SK-N-SH treated with all-trans-retinoic acid at 6 μM for 48 hours (cell line): ENCODE measurements around the gene OASL.

Source experiments
- ATAC-seq: fragments of 200-7000 bp; cut with Tn5 transposase; 3 replicates; pipeline ENCODE4 v1.9.1; 2020; ENCODE audit warnings: mild to moderate bottlenecking, moderate library complexity
- ARNTL ChIP-seq: fragments of 450-650 bp; formaldehyde crosslinking; IDR thresholded peaks from 2 replicates; pipeline ENCODE4 v1.5.0; 2020; ENCODE audit warnings: low read depth, mild to moderate bottlenecking, moderate library complexity, borderline replicate concordance
- BACH2 ChIP-seq: fragments of 250-450 bp; sonication (Bioruptor Pico); IDR thresholded peaks from 2 replicates; pipeline ENCODE4 v1.9.0; 2021; ENCODE audit warnings: mild to moderate bottlenecking, borderline replicate concordance
- ESRRG ChIP-seq: fragments of 250-450 bp; sonication (Bioruptor Pico); IDR thresholded peaks from 2 replicates; pipeline ENCODE4 v1.6.1; 2021; ENCODE audit warnings: mild to moderate bottlenecking
- GLIS3 ChIP-seq: fragments of 250-450 bp; sonication (Bioruptor Pico); IDR thresholded peaks from 2 replicates; pipeline ENCODE4 v1.5.0; 2020; ENCODE audit warnings: mild to moderate bottlenecking, moderate library complexity
- ISL1 ChIP-seq: fragments of 250-450 bp; sonication (Bioruptor Pico); IDR thresholded peaks from 2 replicates; pipeline ENCODE4 v2.1.2; 2022; ENCODE audit warnings: mild to moderate bottlenecking, moderate library complexity
- OSR1 ChIP-seq: fragments of 250-450 bp; sonication (Bioruptor Pico); IDR thresholded peaks from 2 replicates; pipeline ENCODE4 v1.8.0; 2022; ENCODE audit warnings: moderate library complexity, mild to moderate bottlenecking, inconsistent platforms
- PPARA ChIP-seq: fragments of 250-450 bp; sonication (Bioruptor Pico); IDR thresholded peaks from 2 replicates; pipeline ENCODE4 v1.5.0; 2020; ENCODE audit warnings: mild to moderate bottlenecking, borderline replicate concordance
- RARB ChIP-seq: fragments of 250-450 bp; sonication (Bioruptor Pico); IDR thresholded peaks from 2 replicates; pipeline ENCODE4 v1.8.0; 2021; ENCODE audit warnings: mild to moderate bottlenecking, moderate library complexity
- TCF4 ChIP-seq: fragments of 250-450 bp; sonication (Bioruptor Pico); IDR thresholded peaks from 2 replicates; pipeline ENCODE4 v1.8.0; 2021; ENCODE audit warnings: mild to moderate bottlenecking, moderate library complexity, borderline replicate concordance
- TOX ChIP-seq: fragments of 250-450 bp; sonication (Bioruptor Pico); IDR thresholded peaks from 2 replicates; pipeline ENCODE4 v1.8.0; 2021; ENCODE audit warnings: mild to moderate bottlenecking, moderate library complexity, borderline replicate concordance
- ZC3H10 ChIP-seq: fragments of 250-450 bp; sonication (Bioruptor Pico); IDR thresholded peaks from 2 replicates; pipeline ENCODE4 v1.5.1; 2021; ENCODE audit warnings: mild to moderate bottlenecking, moderate library complexity
- ZFP3 ChIP-seq: fragments of 250-450 bp; sonication (Bioruptor Pico); IDR thresholded peaks from 2 replicates; pipeline ENCODE4 v1.5.0; 2020; ENCODE audit warnings: mild to moderate bottlenecking, moderate library complexity
- ZFP30 ChIP-seq: fragments of 450-650 bp; formaldehyde crosslinking; IDR thresholded peaks from 2 replicates; pipeline ENCODE4 v1.5.0; 2022; ENCODE audit warnings: mild to moderate bottlenecking, moderate library complexity
- ZNF565 ChIP-seq: fragments of 450-650 bp; formaldehyde crosslinking; conservative IDR thresholded peaks from 2 replicates; pipeline ENCODE4 v1.5.0; 2020; ENCODE audit warnings: low read depth, mild to moderate bottlenecking, moderate library complexity
- ZNF70 ChIP-seq: fragments of 450-650 bp; formaldehyde crosslinking; IDR thresholded peaks from 2 replicates; pipeline ENCODE4 v1.5.0; 2020; ENCODE audit warnings: mild to moderate bottlenecking, moderate library complexity
- ZNF8 ChIP-seq: fragments of 450-650 bp; formaldehyde crosslinking; IDR thresholded peaks from 2 replicates; pipeline ENCODE4 v1.5.0; 2020; ENCODE audit warnings: mild to moderate bottlenecking, moderate library complexity
- TF ChIP-seq, protein P1 (sequence below): fragments of 250-450 bp; sonication (Bioruptor Pico); IDR thresholded peaks from 2 replicates; pipeline ENCODE4 v1.5.0; 2020; ENCODE audit warnings: mild to moderate bottlenecking, moderate library complexity
- TF ChIP-seq, protein P2 (sequence below): fragments of 250-450 bp; sonication (Bioruptor Pico); IDR thresholded peaks from 2 replicates; pipeline ENCODE4 v1.8.0; 2020; ENCODE audit warnings: mild to moderate bottlenecking, moderate library complexity, borderline replicate concordance
- TF ChIP-seq, protein P3 (sequence below): fragments of 250-450 bp; sonication (Bioruptor Pico); IDR thresholded peaks from 2 replicates; pipeline ENCODE4 v1.8.0; 2021; ENCODE audit warnings: low read depth, mild to moderate bottlenecking, moderate library complexity, borderline replicate concordance

The OASL gene

DNA sequence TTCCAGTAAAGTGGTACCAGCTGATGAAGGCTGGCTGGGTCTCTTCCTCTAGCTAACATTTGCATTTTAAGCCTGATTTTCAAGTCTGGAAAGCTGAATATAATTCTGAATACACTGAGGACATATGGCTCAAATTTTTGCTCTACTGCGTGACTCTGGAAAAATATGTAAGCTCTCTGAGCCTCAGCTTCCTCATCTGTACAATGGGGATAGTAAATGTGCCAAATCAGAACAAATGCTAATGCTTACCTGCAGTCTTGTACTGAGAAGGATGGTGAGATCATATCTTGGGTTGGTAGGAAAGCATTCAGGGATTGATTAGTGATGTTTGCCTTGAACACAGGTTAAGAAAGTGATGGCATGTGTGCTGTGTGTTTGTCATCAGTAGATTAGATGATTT lies 46.1 kb downstream of the OASL start:
- no peak for ATAC-seq
- TF ChIP-seq, protein P1, sequence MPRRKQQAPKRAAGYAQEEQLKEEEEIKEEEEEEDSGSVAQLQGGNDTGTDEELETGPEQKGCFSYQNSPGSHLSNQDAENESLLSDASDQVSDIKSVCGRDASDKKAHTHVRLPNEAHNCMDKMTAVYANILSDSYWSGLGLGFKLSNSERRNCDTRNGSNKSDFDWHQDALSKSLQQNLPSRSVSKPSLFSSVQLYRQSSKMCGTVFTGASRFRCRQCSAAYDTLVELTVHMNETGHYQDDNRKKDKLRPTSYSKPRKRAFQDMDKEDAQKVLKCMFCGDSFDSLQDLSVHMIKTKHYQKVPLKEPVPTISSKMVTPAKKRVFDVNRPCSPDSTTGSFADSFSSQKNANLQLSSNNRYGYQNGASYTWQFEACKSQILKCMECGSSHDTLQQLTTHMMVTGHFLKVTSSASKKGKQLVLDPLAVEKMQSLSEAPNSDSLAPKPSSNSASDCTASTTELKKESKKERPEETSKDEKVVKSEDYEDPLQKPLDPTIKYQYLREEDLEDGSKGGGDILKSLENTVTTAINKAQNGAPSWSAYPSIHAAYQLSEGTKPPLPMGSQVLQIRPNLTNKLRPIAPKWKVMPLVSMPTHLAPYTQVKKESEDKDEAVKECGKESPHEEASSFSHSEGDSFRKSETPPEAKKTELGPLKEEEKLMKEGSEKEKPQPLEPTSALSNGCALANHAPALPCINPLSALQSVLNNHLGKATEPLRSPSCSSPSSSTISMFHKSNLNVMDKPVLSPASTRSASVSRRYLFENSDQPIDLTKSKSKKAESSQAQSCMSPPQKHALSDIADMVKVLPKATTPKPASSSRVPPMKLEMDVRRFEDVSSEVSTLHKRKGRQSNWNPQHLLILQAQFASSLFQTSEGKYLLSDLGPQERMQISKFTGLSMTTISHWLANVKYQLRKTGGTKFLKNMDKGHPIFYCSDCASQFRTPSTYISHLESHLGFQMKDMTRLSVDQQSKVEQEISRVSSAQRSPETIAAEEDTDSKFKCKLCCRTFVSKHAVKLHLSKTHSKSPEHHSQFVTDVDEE (CRISPR knock-in tag): no peak
- no peak for TF ChIP-seq ARNTL (CRISPR knock-in tag)
- no peak for TF ChIP-seq ESRRG
- no peak for TF ChIP-seq BACH2
- TF ChIP-seq TOX (CRISPR knock-in tag): no peak
- TF ChIP-seq, protein P2, sequence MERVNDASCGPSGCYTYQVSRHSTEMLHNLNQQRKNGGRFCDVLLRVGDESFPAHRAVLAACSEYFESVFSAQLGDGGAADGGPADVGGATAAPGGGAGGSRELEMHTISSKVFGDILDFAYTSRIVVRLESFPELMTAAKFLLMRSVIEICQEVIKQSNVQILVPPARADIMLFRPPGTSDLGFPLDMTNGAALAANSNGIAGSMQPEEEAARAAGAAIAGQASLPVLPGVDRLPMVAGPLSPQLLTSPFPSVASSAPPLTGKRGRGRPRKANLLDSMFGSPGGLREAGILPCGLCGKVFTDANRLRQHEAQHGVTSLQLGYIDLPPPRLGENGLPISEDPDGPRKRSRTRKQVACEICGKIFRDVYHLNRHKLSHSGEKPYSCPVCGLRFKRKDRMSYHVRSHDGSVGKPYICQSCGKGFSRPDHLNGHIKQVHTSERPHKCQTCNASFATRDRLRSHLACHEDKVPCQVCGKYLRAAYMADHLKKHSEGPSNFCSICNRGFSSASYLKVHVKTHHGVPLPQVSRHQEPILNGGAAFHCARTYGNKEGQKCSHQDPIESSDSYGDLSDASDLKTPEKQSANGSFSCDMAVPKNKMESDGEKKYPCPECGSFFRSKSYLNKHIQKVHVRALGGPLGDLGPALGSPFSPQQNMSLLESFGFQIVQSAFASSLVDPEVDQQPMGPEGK (CRISPR knock-in tag): no peak
- TF ChIP-seq ZNF70 (CRISPR knock-in tag): no peak

DNA sequence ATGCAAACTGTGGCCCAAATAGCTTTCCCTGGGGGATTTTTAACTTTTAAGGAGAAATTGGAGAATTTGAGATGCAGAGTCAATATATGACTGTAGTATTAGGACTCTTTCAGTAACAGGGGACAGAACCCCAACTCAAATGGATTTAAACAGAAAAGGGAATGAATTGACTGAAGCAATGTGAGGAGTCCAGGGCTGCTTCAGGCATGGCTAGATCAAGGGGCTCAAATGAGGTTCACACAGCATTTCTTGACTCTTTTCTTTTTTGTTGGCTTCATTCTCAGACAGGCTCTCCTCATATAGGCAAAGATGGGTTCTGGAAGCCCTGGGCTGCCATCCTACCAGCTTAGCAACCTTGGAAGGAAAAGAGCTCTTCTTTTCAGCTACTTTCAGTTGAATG lies 47.1 kb downstream of the OASL start:
- TF ChIP-seq, protein P1 (CRISPR knock-in tag): no peak
- TF ChIP-seq ZC3H10 (CRISPR knock-in tag): no peak
- no peak for TF ChIP-seq GLIS3 (CRISPR knock-in tag)
- TF ChIP-seq ZFP30 (CRISPR knock-in tag): no peak
- no peak for TF ChIP-seq ARNTL (CRISPR knock-in tag)
- TF ChIP-seq, protein P3, sequence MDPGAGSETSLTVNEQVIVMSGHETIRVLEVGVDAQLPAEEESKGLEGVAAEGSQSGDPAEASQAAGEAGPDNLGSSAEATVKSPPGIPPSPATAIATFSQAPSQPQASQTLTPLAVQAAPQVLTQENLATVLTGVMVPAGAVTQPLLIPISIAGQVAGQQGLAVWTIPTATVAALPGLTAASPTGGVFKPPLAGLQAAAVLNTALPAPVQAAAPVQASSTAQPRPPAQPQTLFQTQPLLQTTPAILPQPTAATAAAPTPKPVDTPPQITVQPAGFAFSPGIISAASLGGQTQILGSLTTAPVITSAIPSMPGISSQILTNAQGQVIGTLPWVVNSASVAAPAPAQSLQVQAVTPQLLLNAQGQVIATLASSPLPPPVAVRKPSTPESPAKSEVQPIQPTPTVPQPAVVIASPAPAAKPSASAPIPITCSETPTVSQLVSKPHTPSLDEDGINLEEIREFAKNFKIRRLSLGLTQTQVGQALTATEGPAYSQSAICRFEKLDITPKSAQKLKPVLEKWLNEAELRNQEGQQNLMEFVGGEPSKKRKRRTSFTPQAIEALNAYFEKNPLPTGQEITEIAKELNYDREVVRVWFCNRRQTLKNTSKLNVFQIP (CRISPR knock-in tag): no peak
- no peak for TF ChIP-seq OSR1 (CRISPR knock-in tag)
- no peak for TF ChIP-seq ZFP3 (CRISPR knock-in tag)
- no peak for TF ChIP-seq TOX (CRISPR knock-in tag)
- TF ChIP-seq ZNF8: no peak
- no peak for TF ChIP-seq TCF4 (CRISPR knock-in tag)
- TF ChIP-seq ISL1 (CRISPR knock-in tag): no peak
- TF ChIP-seq ZNF565 (CRISPR knock-in tag): no peak
- TF ChIP-seq ESRRG: no peak
- no peak for TF ChIP-seq ZNF70 (CRISPR knock-in tag)
- TF ChIP-seq PPARA: no peak
- TF ChIP-seq RARB (CRISPR knock-in tag): no peak

DNA sequence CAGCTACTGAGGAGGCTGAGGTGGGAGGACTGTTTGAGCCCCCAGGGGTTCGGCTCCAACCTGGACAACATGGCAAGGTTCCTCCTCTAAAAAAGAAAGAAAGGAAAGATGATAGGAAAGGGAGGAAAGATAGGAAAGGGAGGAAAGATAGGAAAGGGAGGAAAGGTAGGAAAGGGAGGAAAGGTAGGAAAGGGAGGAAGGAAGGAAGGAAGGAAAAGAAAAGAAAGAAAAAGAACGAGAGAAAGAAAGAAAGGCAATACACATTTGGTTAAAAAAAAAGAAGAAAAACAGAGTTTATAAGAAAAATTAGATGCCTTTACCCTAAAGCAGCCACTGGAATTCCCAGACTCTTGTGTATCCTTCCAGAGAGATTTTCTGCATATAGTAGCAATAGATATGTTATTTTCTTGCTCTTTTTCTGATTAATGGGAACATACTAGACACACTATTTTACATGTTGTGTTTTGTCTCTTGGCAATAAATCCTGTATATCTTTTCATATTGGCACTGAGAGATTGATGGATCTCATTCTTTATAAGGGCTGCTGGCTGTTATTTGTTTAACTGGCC lies 48.5 kb downstream of the OASL start:
- TF ChIP-seq, protein P1 (CRISPR knock-in tag): no peak
- no peak for TF ChIP-seq ZC3H10 (CRISPR knock-in tag)
- TF ChIP-seq OSR1 (CRISPR knock-in tag): no peak
- TF ChIP-seq TCF4 (CRISPR knock-in tag): no peak
- TF ChIP-seq ARNTL (CRISPR knock-in tag): no peak
- no peak for TF ChIP-seq ZFP30 (CRISPR knock-in tag)
- no peak for TF ChIP-seq RARB (CRISPR knock-in tag)
- no peak for ATAC-seq

More for the DNA sequence above, 47.1 kb downstream of the OASL start:
- ATAC-seq: no peak
